MM.1S (cell line): ENCODE results near the gene AZU1.

Source experiments
- DNase-seq: peaks from one replicate; pipeline ENCODE4 v3.0.0-alpha.2; 2015
- H2AFZ ChIP-seq: fragments of 300-600 bp; sonication (generic); 2 replicates; pipeline ENCODE4 v1.6.0; 2016; ENCODE audit warnings: antibody characterized with exemption, low read length
- H3F3A ChIP-seq: fragments of 300-600 bp; sonication (generic); 2 replicates; pipeline ENCODE4 v1.6.1; 2016; ENCODE audit warnings: mild to moderate bottlenecking, antibody characterized with exemption, low read length, moderate library complexity, mixed read lengths; ENCODE audit not compliant: insufficient read depth
- H3K27ac ChIP-seq: fragments of 300-600 bp; sonication (generic); 2 replicates; pipeline ENCODE4 v1.5.1; 2016; ENCODE audit warnings: mild to moderate bottlenecking, low read length
- H3K27me3 ChIP-seq: fragments of 300-600 bp; sonication (generic); replicated peaks from 2 replicates; pipeline ENCODE4 v1.6.0; 2016; ENCODE audit warnings: low read length; ENCODE audit not compliant: insufficient read depth
- H3K36me3 ChIP-seq: fragments of 300-600 bp; sonication (generic); replicated peaks from 2 replicates; pipeline ENCODE4 v1.6.1; 2016; ENCODE audit warnings: mild to moderate bottlenecking, low read length, mixed read lengths; ENCODE audit not compliant: insufficient read depth
- H3K4me1 ChIP-seq: fragments of 300-600 bp; sonication (generic); 2 replicates; pipeline ENCODE4 v1.6.1; 2016; ENCODE audit warnings: low read length, mixed read lengths
- H3K4me2 ChIP-seq: fragments of 300-600 bp; sonication (generic); 2 replicates; pipeline ENCODE4 v1.6.0; 2016; ENCODE audit warnings: low read depth, low read length
- H3K4me3 ChIP-seq: fragments of 300-600 bp; sonication (generic); 2 replicates; pipeline ENCODE4 v1.5.1; 2016; ENCODE audit warnings: low read length, mixed read lengths
- H3K79me2 ChIP-seq: fragments of 300-600 bp; sonication (generic); 2 replicates; pipeline ENCODE4 v1.6.1; 2016; ENCODE audit warnings: mixed run types, low read length, mixed read lengths
- H3K9ac ChIP-seq: fragments of 300-600 bp; sonication (generic); 2 replicates; pipeline ENCODE4 v1.6.1; 2016; ENCODE audit warnings: low read length, mixed read lengths
- H3K9me2 ChIP-seq: fragments of 300-600 bp; sonication (generic); replicated peaks from 2 replicates; pipeline ENCODE4 v1.6.1; 2016; ENCODE audit warnings: mild to moderate bottlenecking, low read length, mixed read lengths; ENCODE audit not compliant: insufficient read depth
- H3K9me3 ChIP-seq: fragments of 300-600 bp; sonication (generic); replicated peaks from 2 replicates; pipeline ENCODE4 v1.6.1; 2016; ENCODE audit warnings: mild to moderate bottlenecking, low read length, mixed read lengths; ENCODE audit not compliant: insufficient read depth
- H4K20me1 ChIP-seq: fragments of 300-600 bp; sonication (generic); 2 replicates; pipeline ENCODE4 v1.6.1; 2016; ENCODE audit warnings: mild to moderate bottlenecking, low read length, moderate library complexity, mixed read lengths; ENCODE audit not compliant: insufficient read depth
- EZH2 ChIP-seq: fragments of 300-600 bp; sonication (generic); optimal IDR thresholded peaks from 2 replicates; pipeline ENCODE3; 2017; ENCODE audit warnings: low read depth, mild to moderate bottlenecking, antibody characterized with exemption, low read length, mixed read lengths
- EZH2phosphoT487 ChIP-seq: fragments of 300-600 bp; sonication (generic); IDR thresholded peaks from 2 replicates; pipeline ENCODE4 v1.6.1; 2018; ENCODE audit warnings: antibody characterized with exemption, low read length
- TF ChIP-seq, protein P1 (sequence below): fragments of 300-600 bp; sonication (generic); IDR thresholded peaks from 2 replicates; pipeline ENCODE4 v1.5.1; 2016; ENCODE audit warnings: antibody characterized with exemption, low read length, mixed read lengths

The AZU1 gene

GRCh38 chr19:810883-811489 lies 16.7 kb upstream of the AZU1 start:
- peaks cover 57% of the 10 kb centered on the region for H3K36me3 ChIP-seq

GRCh38 chr19:811506-812048 lies 16.1 kb upstream of the AZU1 start:
- H3K9me3 ChIP-seq: no peaks in the 10 kb centered on the region
- H2AFZ ChIP-seq: no peak overlapping the region
- H3K4me1 ChIP-seq: no peaks in the 10 kb centered on the region
- no peak overlapping the region for H3K9ac ChIP-seq
- H3K9me2 ChIP-seq: no peaks in the 10 kb centered on the region
- no peaks in the 10 kb centered on the region for H3K27me3 ChIP-seq
- H3K79me2 ChIP-seq: peaks cover 40% of the 10 kb centered on the region
- no peak overlapping the region for H3K4me2 ChIP-seq
- TF ChIP-seq, protein P1, sequence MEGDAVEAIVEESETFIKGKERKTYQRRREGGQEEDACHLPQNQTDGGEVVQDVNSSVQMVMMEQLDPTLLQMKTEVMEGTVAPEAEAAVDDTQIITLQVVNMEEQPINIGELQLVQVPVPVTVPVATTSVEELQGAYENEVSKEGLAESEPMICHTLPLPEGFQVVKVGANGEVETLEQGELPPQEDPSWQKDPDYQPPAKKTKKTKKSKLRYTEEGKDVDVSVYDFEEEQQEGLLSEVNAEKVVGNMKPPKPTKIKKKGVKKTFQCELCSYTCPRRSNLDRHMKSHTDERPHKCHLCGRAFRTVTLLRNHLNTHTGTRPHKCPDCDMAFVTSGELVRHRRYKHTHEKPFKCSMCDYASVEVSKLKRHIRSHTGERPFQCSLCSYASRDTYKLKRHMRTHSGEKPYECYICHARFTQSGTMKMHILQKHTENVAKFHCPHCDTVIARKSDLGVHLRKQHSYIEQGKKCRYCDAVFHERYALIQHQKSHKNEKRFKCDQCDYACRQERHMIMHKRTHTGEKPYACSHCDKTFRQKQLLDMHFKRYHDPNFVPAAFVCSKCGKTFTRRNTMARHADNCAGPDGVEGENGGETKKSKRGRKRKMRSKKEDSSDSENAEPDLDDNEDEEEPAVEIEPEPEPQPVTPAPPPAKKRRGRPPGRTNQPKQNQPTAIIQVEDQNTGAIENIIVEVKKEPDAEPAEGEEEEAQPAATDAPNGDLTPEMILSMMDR: no peak
- TF ChIP-seq EZH2 (no peak), EZH2phosphoT487 (no peak)
- H4K20me1 ChIP-seq: peaks cover 7% of the 10 kb centered on the region; the same call in 1 of the 2 replicates
- no peak overlapping the region for H3K27ac ChIP-seq
- peaks cover 23% of the 10 kb centered on the region for H3F3A ChIP-seq
- H3K36me3 ChIP-seq: peaks cover 51% of the 10 kb centered on the region
- DNase-seq: no peak
- no peak overlapping the region for H3K4me3 ChIP-seq

More at GRCh38 chr19:810883-811489, 16.7 kb upstream of the AZU1 start:
- Histone ChIP-seq H3K27me3 (no peaks in the 10 kb centered on the region), H3K9me3 (no peaks in the 10 kb centered on the region), H3K9ac (no peak overlapping the region), H2AFZ (no peak overlapping the region), H3K4me2 (no peak overlapping the region), H3F3A (peaks cover 23% of the 10 kb centered on the region), H3K4me1 (no peaks in the 10 kb centered on the region), H3K9me2 (no peaks in the 10 kb centered on the region), H3K27ac (no peak overlapping the region), H3K4me3 (no peak overlapping the region), H3K79me2 (peaks cover 46% of the 10 kb centered on the region), H4K20me1 (peaks cover 7% of the 10 kb centered on the region; the same call in 1 of the 2 replicates)
- TF ChIP-seq EZH2 (no peak), EZH2phosphoT487 (no peak)
- TF ChIP-seq, protein P1: no peak
- DNase-seq: no peak

GRCh38 chr19:812049-812746 lies 15.4 kb upstream of the AZU1 start:
- no peak overlapping the region for H2AFZ ChIP-seq
- no peaks in the 10 kb centered on the region for H3K9me2 ChIP-seq
- H3K9ac ChIP-seq: no peak overlapping the region
- no peak overlapping the region for H3K4me2 ChIP-seq
- H3K27me3 ChIP-seq: no peaks in the 10 kb centered on the region
- no peak overlapping the region for H3K27ac ChIP-seq
- H3F3A ChIP-seq: peaks cover 23% of the 10 kb centered on the region
- H3K4me3 ChIP-seq: no peak overlapping the region
- H3K79me2 ChIP-seq: peaks cover 34% of the 10 kb centered on the region
- DNase-seq: no peak
- peaks cover 7% of the 10 kb centered on the region; the same call in 1 of the 2 replicates for H4K20me1 ChIP-seq
- H3K9me3 ChIP-seq: no peaks in the 10 kb centered on the region
- peaks cover 45% of the 10 kb centered on the region for H3K36me3 ChIP-seq
- no peak for TF ChIP-seq EZH2
- TF ChIP-seq, protein P1: no peak
- TF ChIP-seq EZH2phosphoT487: no peak
- no peaks in the 10 kb centered on the region for H3K4me1 ChIP-seq
